Measurements from ENCODE around the gene FUBP1.

Gene FUBP1

GRCh38 chr1:77976433-77977076 lies 2.3 kb downstream of the FUBP1 start:
- DNase-seq (ENCODE audit: low spot score) = peak; percentile 62
- Histone ChIP-seq H3K4me3 (peak overlapping the region; percentile 83), H3K27ac (peak overlapping the region; percentile 29 to 98)
- TF ChIP-seq, protein P1, sequence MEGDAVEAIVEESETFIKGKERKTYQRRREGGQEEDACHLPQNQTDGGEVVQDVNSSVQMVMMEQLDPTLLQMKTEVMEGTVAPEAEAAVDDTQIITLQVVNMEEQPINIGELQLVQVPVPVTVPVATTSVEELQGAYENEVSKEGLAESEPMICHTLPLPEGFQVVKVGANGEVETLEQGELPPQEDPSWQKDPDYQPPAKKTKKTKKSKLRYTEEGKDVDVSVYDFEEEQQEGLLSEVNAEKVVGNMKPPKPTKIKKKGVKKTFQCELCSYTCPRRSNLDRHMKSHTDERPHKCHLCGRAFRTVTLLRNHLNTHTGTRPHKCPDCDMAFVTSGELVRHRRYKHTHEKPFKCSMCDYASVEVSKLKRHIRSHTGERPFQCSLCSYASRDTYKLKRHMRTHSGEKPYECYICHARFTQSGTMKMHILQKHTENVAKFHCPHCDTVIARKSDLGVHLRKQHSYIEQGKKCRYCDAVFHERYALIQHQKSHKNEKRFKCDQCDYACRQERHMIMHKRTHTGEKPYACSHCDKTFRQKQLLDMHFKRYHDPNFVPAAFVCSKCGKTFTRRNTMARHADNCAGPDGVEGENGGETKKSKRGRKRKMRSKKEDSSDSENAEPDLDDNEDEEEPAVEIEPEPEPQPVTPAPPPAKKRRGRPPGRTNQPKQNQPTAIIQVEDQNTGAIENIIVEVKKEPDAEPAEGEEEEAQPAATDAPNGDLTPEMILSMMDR (IDR thresholded peaks at IDR 0.05) = no peak

GRCh38 chr1:77975907-77976306 lies 3.0 kb downstream of the FUBP1 start:
- Histone ChIP-seq H3K27ac (no peak overlapping the region), H3K4me3 (peak overlapping the region; percentile 83)
- no peak for DNase-seq (ENCODE audit: low spot score)
- TF ChIP-seq, protein P1 (IDR thresholded peaks at IDR 0.05) = no peak

GRCh38 chr1:77975386-77975785 lies 3.5 kb downstream of the FUBP1 start:
- DNase-seq (ENCODE audit: low spot score) = no peak
- TF ChIP-seq, protein P1 (IDR thresholded peaks at IDR 0.05) = no peak
- no peak overlapping the region for H3K27ac ChIP-seq
- peak overlapping the region; percentile 83 for H3K4me3 ChIP-seq

- H3K4me3 ChIP-seq = no peak overlapping the region
- TF ChIP-seq, protein P1 (IDR thresholded peaks at IDR 0.05) = no peak
- no peak for DNase-seq (ENCODE audit: low spot score)
- H3K27ac ChIP-seq = no peak overlapping the region
Observed at GRCh38 chr1:77972080-77972479, 6.8 kb downstream of the FUBP1 start.

DNA sequence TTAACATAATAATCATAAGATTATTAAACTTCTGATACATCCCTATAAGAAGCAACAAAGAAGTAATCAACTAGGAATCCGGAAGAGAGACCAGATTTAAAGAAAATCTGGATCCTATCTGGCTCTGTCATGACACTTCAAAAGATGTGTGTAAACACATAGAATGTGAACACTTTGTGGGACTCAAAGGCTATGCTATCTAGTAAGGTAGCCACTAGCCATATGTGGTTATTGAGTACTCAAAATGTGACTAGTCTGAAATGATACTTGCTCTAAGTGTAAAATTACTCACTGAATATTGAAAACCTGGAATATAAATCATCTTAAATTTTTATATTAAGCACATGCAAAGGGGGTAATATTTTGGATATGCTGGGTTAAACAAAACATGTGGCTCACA lies 8.7 kb downstream of the FUBP1 start:
- H3K4me3 ChIP-seq = no peak overlapping the region
- TF ChIP-seq, protein P1 (IDR thresholded peaks at IDR 0.05) = no peak
- no peak overlapping the region for H3K27ac ChIP-seq
- no peak for DNase-seq (ENCODE audit: low spot score)

DNA sequence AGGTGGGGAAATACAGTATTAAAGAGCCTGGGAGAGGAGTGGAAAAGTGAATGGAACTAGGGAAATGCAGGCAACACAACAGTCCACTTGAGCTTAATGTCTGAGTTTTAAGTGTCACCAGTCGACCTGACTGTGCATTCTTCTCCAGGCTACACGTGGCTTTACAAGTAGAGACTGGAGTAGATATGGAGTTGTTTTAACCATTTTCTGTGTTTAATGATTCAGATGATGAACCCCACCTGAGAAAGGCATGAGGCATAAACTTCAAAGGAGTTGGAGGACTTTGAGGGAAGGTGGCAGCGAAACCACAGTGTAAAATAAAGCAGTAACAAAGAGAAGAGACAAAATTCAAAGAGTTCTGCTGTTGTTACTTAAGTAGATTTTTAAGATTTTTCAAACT lies 12.6 kb downstream of the FUBP1 start:
- no peak overlapping the region for H3K4me3 ChIP-seq
- TF ChIP-seq, protein P1 (IDR thresholded peaks at IDR 0.05) = no peak
- no peak overlapping the region for H3K27ac ChIP-seq
- DNase-seq (ENCODE audit: low spot score) = no peak

GRCh38 chr1:77961392-77961791 lies 17.5 kb downstream of the FUBP1 start:
- TF ChIP-seq, protein P1 (IDR thresholded peaks at IDR 0.05) = no peak
- no peak overlapping the region for H3K4me3 ChIP-seq
- no peak overlapping the region for H3K27ac ChIP-seq
- no peak for DNase-seq (ENCODE audit: low spot score)
